Medulla oblongata (tissue), 1 donor: ENCODE measurements around the gene LIN54.
A peak's percentile ranks its signal among the peaks of the same experiment; 100 is the strongest.
"Not testable (repeated sequence)": the region's sequence is repeated elsewhere in the genome, so short reads cannot be mapped to it uniquely, and the experiment has no call there.

ENCODE experiments used
- DNase-seq: peaks from one replicate; pipeline ENCODE4 v3.0.0-alpha.2; 2015; ENCODE audit errors: extremely low spot score

Gene LIN54

GRCh38 chr4:83012200-83012686, 1.6 kb upstream of the LIN54 start:
- peak; percentile 54 for DNase-seq

DNA sequence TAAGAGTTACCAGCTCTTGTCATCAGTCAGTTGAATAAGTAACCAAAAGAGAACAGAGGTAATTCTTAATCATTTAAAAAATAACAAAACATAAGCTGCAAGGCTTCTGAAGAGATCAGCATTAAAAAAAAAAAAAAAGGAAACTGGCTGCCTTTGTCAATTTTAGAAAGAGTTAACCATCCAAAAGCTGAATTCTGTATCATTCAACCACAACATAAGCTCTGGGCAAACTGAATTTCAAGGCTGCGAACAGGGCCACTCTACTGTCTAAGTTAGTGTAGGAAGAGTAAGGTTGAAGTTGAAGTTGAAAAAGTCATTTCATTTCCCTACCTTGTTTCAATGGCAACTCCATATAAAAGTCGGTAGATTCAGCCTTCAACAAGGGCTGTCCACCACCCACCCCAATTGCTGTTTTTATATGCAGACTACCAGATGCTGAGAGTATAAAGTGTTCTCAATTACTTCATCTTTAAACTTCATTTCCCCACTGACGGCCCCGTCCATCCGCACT, 1.1 kb upstream of the LIN54 start:
- DNase-seq = no peak

DNA sequence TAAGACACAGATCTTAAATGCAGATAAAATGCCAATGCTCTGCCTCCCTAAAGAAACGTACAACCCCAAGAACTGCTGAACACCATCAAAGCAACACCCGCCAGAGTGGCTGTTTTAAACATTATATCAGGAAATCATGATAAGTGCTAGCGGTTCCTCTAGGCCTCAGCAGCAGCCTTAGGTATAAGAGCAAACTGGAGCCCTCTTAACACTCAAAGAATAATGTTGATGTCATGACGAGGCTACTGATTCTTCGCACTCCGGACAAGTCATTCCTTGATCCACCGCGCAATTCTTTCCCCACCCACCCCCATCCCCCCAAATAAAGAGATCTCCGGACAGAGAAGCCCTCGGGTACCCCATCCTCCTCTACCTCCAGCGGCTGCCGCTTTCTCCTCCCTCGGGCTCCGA, 507 bp downstream of the LIN54 start:
- peak; percentile 25 for DNase-seq

- peak; percentile 9 for DNase-seq
Observed at GRCh38 chr4:83009529-83009928, 1.1 kb downstream of the LIN54 start.

DNA sequence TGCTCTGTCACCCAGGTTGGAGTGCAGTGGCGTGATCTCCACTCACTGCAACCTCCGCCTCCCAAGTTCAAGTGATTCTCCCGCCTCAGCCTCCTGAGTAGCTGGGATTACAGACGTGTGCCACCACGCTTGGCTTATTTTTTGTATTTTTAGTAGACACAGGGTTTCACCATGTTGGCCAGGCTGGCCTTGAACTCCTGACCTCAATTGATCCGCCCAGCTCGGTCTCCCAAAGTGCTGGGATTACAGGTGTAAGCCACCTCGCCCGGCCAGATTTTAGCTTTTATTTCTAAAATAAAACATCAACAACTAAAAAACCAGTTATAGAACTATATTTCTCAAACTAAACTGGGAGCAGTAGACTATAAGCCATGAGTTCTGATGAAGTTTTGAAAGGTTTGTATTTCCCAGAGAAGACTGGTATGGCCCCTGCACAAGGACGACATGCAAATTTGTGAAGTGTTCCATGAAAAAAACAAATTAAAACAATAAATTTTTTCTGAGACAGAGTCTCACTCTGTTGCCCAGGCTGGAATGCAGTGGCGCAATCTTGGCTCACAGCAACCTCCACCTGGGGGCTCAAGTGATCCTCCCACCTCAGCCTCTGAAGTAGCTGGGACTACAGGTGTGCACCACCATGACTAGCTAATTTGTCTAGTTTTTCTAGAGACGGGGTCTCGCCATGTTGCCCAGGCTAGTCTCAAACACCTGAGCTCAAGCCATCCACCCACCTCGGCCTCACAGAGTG, 7.4 kb downstream of the LIN54 start:
- not testable (repeated sequence) for DNase-seq

- no peak for DNase-seq
Observed at GRCh38 chr4:83002329-83002728, 8.3 kb downstream of the LIN54 start.

DNA sequence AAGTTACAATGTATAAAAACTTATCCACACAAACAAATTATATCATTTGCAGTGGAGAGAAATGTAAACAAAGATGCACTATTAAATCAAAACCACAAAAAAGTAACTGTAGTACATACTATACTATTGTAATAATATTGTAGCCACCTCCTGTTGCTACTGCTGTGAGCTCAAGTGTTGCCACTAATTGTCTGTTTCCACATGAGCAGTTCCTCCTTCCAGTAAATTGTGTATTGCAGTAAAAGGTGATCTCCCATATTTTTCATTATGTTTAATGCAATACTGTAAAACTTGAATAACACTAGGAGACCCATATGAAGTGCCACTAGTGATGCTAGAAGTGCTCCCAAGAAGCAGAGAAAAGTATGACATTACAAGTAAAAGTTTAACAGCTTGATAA, 11.7 kb downstream of the LIN54 start:
- no peak for DNase-seq

- no peak for DNase-seq
Observed at GRCh38 chr4:82994834-82995233, 15.8 kb downstream of the LIN54 start.

DNA sequence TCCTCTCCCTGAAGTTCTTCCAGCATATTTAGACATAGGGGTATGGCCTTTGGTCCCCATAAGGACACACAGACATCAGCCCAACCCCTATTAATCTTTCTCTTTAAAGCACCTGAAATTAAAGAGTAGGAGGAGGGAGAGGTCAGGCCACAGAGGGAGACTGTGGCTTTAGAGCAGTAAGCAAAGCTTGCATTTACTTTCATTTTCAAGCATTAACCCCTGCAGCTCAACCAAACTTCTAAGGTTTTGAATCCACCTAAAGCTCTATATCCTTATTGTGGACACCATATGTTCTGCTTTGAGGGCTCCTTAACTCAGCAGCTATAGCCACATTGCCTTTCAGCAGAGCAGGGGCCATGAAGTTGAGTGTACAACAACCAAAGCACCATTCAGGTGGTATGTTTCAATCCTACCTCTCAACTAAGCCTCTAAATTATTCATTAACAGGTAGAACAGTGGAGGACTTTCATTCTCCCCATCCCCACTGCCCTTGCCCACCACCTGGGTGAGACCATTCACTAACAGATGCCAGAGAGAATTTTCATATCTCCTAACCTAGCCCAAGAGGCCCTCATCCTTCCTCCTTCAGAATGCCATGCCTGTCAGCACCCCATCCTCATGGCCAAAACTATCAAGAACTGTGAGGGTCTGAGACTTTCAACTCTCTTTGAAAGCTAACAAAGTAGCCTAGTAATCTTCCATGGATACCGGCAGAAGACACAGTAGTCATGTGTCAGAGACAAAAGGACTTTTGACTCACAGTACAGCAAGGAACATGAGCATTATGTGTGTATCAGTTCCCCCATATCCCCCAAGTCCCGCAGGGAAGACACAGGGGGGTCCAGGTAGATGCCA, 20.8 kb downstream of the LIN54 start:
- DNase-seq = no peak

DNA sequence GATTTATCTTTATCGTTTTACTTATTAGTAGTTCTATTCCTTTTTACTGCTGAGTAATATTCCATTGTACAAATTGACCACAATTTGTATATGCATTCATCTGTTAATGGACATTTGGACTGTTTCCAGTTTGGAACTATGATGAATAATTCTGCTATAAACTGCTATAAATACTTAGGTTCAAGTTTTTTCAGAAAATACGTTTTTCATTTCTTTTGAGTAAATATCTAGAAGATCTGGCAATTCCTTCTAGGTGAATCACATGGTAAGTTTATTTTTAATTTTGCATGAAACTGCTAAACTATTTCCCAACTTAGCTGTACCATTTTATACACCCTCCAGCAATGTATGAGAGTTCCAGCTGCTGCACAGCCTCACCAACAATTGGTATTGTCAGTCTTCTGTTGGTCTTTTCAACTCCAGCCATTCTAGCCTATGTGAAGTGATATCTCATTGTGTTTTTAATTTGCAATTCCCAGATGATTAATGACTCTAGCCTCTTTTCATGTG, 22.2 kb downstream of the LIN54 start:
- DNase-seq = no peak

GRCh38 chr4:82987519-82987918, 23.1 kb downstream of the LIN54 start:
- not testable (repeated sequence) for DNase-seq

GRCh38 chr4:82984459-82984858, 26.2 kb downstream of the LIN54 start:
- DNase-seq = no peak

DNA sequence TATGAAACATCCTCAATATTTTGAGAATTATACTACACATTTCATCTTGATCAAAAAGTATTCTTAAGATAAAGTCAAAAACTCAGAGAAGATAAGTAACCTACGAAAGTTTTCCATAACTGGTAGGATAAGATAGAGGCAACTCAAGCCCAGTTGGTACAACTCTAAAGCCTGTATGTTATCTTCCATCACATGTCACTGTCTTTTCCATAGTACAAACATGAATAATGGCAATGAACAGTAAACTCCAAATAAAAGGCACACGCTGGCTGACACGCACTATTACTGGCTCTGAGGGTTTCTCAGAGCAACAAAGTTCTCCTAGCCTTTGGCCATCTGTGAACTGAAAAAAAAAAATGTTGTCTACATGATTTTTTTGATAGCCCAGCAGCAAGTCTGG, 27.2 kb downstream of the LIN54 start:
- DNase-seq = no peak

DNA sequence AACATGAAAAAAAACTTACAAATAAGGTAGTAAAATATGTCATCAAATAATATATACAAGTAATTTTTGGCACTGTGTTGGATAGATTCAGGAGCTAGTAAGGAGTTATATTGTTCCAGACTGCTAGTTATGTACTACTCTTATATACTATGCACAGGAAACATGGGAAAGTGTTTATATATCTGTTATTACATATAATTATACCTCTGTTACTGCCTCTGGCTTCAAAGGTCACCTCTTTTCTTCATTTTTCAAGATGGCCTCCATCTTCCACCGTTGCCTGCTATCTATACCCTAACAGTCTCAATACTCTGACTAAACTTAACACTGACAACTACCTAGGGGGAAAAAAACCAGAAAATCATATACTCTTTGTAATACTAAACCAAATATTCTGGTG, 29.5 kb downstream of the LIN54 start:
- no peak for DNase-seq

- no peak for DNase-seq
Observed at GRCh38 chr4:82975792-82976191, 34.8 kb downstream of the LIN54 start.

DNA sequence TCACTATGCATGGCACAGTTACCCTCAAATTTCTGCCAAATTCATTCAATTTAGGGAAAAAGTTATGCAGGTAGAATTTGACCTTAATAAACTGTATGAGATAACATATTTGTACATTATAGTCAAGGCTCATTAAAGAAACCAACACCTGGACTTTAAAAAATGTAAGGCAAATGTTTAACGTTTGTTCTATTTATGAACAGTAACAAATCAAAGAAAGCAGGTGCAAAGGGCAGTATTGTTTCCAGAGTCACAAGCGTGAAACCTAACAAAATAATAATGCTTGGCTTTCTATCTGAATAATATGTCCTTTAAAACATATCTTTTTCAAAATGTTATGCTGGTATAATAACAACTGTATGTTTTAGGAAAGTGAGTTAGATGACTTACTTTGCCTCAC, 41.2 kb downstream of the LIN54 start:
- no peak for DNase-seq

DNA sequence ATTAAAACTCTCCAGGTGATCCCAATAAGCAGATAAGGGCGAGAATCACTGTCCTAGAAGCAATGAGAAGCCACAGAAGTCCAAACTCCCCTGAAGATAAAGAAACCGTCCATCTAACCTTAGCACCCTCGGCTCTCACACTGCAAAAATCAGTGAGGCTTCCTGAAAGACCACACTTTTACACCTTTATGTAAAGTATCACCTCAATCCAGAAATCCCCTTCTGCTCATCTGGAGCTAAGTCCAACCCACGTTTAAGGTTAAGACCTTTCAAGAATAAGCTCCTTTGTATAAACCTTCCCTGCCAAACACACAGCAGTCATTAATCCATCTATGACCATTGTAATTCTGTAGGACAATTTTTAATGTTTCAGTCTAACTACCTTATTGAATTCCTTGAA, 41.7 kb downstream of the LIN54 start:
- no peak for DNase-seq

DNA sequence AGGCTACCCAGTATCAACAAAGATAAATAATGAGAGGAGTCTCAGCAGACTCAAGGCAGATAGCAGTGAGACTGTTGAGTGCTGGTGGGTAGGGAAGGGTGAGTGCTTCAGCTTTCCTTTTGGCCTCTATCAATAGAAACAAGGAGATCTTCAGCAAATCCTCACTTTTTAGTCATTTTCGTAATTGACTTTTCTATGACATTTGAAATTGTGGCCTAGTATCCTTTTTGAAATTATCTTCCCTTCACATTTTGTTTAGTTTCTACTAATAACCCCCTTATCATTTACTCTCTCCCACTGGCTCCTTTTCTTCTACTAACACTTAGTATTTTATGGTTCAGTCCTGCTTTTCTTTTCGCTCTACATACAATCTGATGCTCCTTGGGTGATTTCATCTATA, 44.9 kb downstream of the LIN54 start:
- no peak for DNase-seq

- no peak for DNase-seq
Observed at GRCh38 chr4:82957045-82957444, 53.6 kb downstream of the LIN54 start.

GRCh38 chr4:82954212-82954611, 56.4 kb downstream of the LIN54 start:
- DNase-seq = no peak

- DNase-seq = no peak
Observed at GRCh38 chr4:82951196-82951595, 59.4 kb downstream of the LIN54 start.

DNA sequence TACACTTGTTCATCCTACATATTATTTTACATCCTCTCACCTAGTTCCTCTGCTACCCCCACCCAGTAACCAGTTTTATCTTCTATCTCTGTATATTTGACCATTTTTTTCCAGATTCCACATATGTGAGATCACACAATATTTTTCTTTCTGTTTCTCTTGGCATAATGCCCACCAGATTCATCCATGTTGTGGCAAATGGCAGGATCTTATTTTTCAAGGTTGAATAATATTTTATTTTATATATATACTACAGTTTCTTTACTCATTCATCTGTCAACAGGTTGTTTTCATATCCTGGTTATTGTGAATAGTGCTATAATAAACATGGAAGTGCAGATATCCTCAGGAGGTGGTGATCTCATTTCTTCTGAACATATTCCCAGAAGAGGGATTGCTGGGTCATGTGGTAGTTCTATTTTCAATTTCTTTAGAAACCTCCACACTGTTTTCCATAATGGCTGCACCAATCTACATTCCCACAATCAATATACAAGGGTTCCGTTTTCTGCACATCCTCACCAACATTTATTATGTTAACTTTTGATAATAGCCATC, 61.9 kb downstream of the LIN54 start:
- DNase-seq = no peak
